NCI-H524 (cell line): ENCODE results near the gene FIS1.

Experiments used
- DNase-seq, 2 experiments: peaks; one replicate each; lab custom pipeline; 2025; lab: John Stamatoyannopoulos, UW

FIS1 gene

GRCh38 chr7:101233907-101234547, 10.9 kb downstream of the FIS1 start:
- DNase-seq: no peak

- no peak for DNase-seq
These were observed 12.6 kb downstream of the FIS1 start for GRCh38 chr7:101232141-101232850.

GRCh38 chr7:101231644-101232043, 13.2 kb downstream of the FIS1 start:
- DNase-seq: no peak

- no peak for DNase-seq
These were observed 18.2 kb downstream of the FIS1 start for GRCh38 chr7:101226721-101227120.

- no peak for DNase-seq
These were observed 19.2 kb downstream of the FIS1 start for GRCh38 chr7:101225650-101226049.

GRCh38 chr7:101223528-101223927, 21.4 kb downstream of the FIS1 start:
- DNase-seq: no peak

- DNase-seq: no peak
These were observed 22.5 kb downstream of the FIS1 start for GRCh38 chr7:101222275-101222830.

- DNase-seq: no peak
These were observed 24.6 kb downstream of the FIS1 start for GRCh38 chr7:101220295-101220694.

GRCh38 chr7:101218236-101219125, 26.4 kb downstream of the FIS1 start:
- no peak for DNase-seq

- peak; percentile 96 to 98 for DNase-seq
These were observed 27.3 kb downstream of the FIS1 start, which contains the start of the genes PLOD3 and ZNHIT1 for GRCh38 chr7:101217388-101218235. Gene PLOD3, minus strand, starts transcription at chr7:101217581. Its CDS starts 307 bp downstream, at chr7:101217274. Gene ZNHIT1, plus strand, starts transcription at chr7:101218165. Its CDS starts 31 bp downstream, at chr7:101218196.

- DNase-seq: no peak
These were observed 28.0 kb downstream of the FIS1 start for GRCh38 chr7:101216860-101217387.

- no peak for DNase-seq
These were observed 28.7 kb downstream of the FIS1 start for GRCh38 chr7:101216001-101216859.

- DNase-seq: no peak
These were observed 32.9 kb downstream of the FIS1 start for GRCh38 chr7:101212014-101212413.

GRCh38 chr7:101211501-101211900, 33.4 kb downstream of the FIS1 start:
- DNase-seq: no peak

- DNase-seq: no peak
These were observed 34.7 kb downstream of the FIS1 start for GRCh38 chr7:101210143-101210542.

GRCh38 chr7:101208794-101209193, 36.1 kb downstream of the FIS1 start:
- DNase-seq: no peak

- no peak for DNase-seq
These were observed 37.4 kb downstream of the FIS1 start for GRCh38 chr7:101207459-101207858.

- DNase-seq: no peak
These were observed 38.2 kb downstream of the FIS1 start for GRCh38 chr7:101206665-101207042.

- DNase-seq: no peak
These were observed 38.8 kb downstream of the FIS1 start for GRCh38 chr7:101205901-101206664.
